H1 (cell line): ENCODE data around the gene KCNQ1. TPM values are rescaled to one million over a fixed set of nuclear protein-coding genes. Genes with fewer than 3 reads are reported as not detected.

Experiments used
- CTCF ChIA-PET: fragments of 300-600 bp; sonication (Branson Sonifier 250); formaldehyde crosslinking; loops from one replicate; lab custom pipeline; 2021; ENCODE audit not compliant: partially characterized antibody; lab: Charles Lee
- POLR2A ChIA-PET: fragments of 300-600 bp; sonication (Branson Sonifier 250); formaldehyde crosslinking; loops from one replicate; lab custom pipeline; 2021; ENCODE audit warnings: inconsistent platforms; ENCODE audit not compliant: partially characterized antibody; lab: Charles Lee
- DNase-seq, 2 experiments: peaks; one replicate each; pipeline versions ENCODE4 v3.0.0 to v3.0.0-alpha.2; 2010 to 2022; ENCODE audit warnings: low spot score in 2 of 2, low read depth in 1 of 2, mixed read lengths in 1 of 2
- FAIRE-seq: peaks from 2 replicates; lab custom pipeline; 2011; peaks lifted over from hg19 to GRCh38; lab: Jason Lieb, UNC
- H2AFZ ChIP-seq: 2 replicates; pipeline ENCODE4 v1.8.1; 2012; ENCODE audit warnings: low read length, inconsistent platforms
- H2AK5ac ChIP-seq: 2 replicates; pipeline ENCODE4 v1.6.1; 2013; ENCODE audit warnings: low read depth, low read length
- H2BK120ac ChIP-seq: replicated peaks from 2 replicates; pipeline ENCODE3; 2013; ENCODE audit warnings: low read depth, low read length, inconsistent platforms
- H2BK12ac ChIP-seq: 2 replicates; pipeline ENCODE4 v1.6.1; 2013; ENCODE audit warnings: low read depth, low read length
- H2BK15ac ChIP-seq: 2 replicates; pipeline ENCODE4 v1.6.1; 2013; ENCODE audit warnings: low read length
- H2BK20ac ChIP-seq: 2 replicates; pipeline ENCODE4 v1.6.1; 2013; ENCODE audit warnings: low read length
- H2BK5ac ChIP-seq: 2 replicates; pipeline ENCODE4 v1.6.1; 2013; ENCODE audit warnings: low read depth, low read length
- H3K14ac ChIP-seq: 2 replicates; pipeline ENCODE4 v1.6.1; 2013; ENCODE audit warnings: inconsistent platforms; ENCODE audit not compliant: insufficient read length
- H3K18ac ChIP-seq: 2 replicates; pipeline ENCODE4 v1.6.1; 2013; ENCODE audit warnings: low read length; ENCODE audit errors: extremely low read depth
- H3K23ac ChIP-seq: 2 replicates; pipeline ENCODE4 v1.6.1; 2013; ENCODE audit warnings: inconsistent platforms; ENCODE audit not compliant: insufficient read length
- H3K23me2 ChIP-seq: 2 replicates; pipeline ENCODE4 v1.6.1; 2013; ENCODE audit warnings: low read depth, low read length
- H3K27ac ChIP-seq: 2 replicates; pipeline ENCODE4 v1.6.1; 2011; ENCODE audit warnings: low read depth, low read length, inconsistent platforms
- H3K27me3 ChIP-seq, 4 experiments: replicated peaks in 1 of 4; 1 replicate in 1 of 4; 2 replicates in 3 of 4; pipeline versions ENCODE4 v1.6.1 to v1.8.1; 2011 to 2013; ENCODE audit warnings: low read length in 3 of 4, mild to moderate bottlenecking in 3 of 4, inconsistent platforms in 2 of 4, mixed read lengths in 2 of 4, moderate library complexity in 1 of 4; ENCODE audit not compliant: control insufficient read depth in 3 of 4, insufficient read depth in 3 of 4; ENCODE audit errors: extremely low read depth in 1 of 4
- H3K36me3 ChIP-seq, 4 experiments: 2 replicates each; pipeline versions ENCODE4 v1.6.1 to v1.8.1; 2011 to 2013; ENCODE audit warnings: mild to moderate bottlenecking in 4 of 4, low read length in 3 of 4, moderate library complexity in 2 of 4, control low read depth in 1 of 4, inconsistent platforms in 1 of 4; ENCODE audit not compliant: insufficient read depth in 4 of 4, control insufficient read depth in 2 of 4
- H3K4ac ChIP-seq: replicated peaks from 2 replicates; pipeline ENCODE3; 2013; ENCODE audit warnings: low read length, low read depth, mixed read lengths, inconsistent platforms; ENCODE audit not compliant: insufficient read length
- H3K4me1 ChIP-seq, 4 experiments: replicated peaks in 1 of 4; 1 replicate in 1 of 4; 2 replicates in 3 of 4; pipeline versions ENCODE4 v1.6.1 to v1.8.1; 2011 to 2013; ENCODE audit warnings: low read length in 3 of 4, inconsistent platforms in 2 of 4, mixed read lengths in 1 of 4; ENCODE audit not compliant: insufficient read depth in 4 of 4, control insufficient read depth in 3 of 4
- H3K4me2 ChIP-seq, 2 experiments: 2 replicates each; pipeline versions ENCODE4 v1.6.1 to v1.8.1; 2011 to 2013; ENCODE audit warnings: low read depth in 2 of 2, low read length in 2 of 2, control low read depth in 1 of 2, inconsistent platforms in 1 of 2, mild to moderate bottlenecking in 1 of 2; ENCODE audit not compliant: insufficient read depth in 1 of 2
- H3K4me3 ChIP-seq, 4 experiments: fragments of 200-600, 300-600 bp in 1 of 4; sonication (generic), shearing (Covaris generic), sonication (Bioruptor Twin) in 1 of 4; 2 replicates each; pipeline versions ENCODE4 v1.5.1 to v1.8.1; 2011 to 2016; ENCODE audit warnings: low read length in 4 of 4, low read depth in 3 of 4, control low read depth in 2 of 4, inconsistent platforms in 2 of 4, mild to moderate bottlenecking in 2 of 4, mixed read lengths in 1 of 4, moderate library complexity in 1 of 4; ENCODE audit not compliant: insufficient read depth in 2 of 4; ENCODE audit errors: extremely low read depth in 1 of 4
- H3K56ac ChIP-seq: replicated peaks from 2 replicates; pipeline ENCODE3; 2013; ENCODE audit warnings: low read depth, mild to moderate bottlenecking, mixed read lengths, low read length, inconsistent platforms; ENCODE audit not compliant: insufficient read length
- H3K79me1 ChIP-seq: 2 replicates; pipeline ENCODE4 v1.6.1; 2013; ENCODE audit warnings: low read depth, low read length, control low read depth
- H3K79me2 ChIP-seq, 2 experiments: 2 replicates each; pipeline versions ENCODE4 v1.6.1 to v1.8.1; 2012 to 2013; ENCODE audit warnings: low read length in 2 of 2, mild to moderate bottlenecking in 2 of 2, inconsistent platforms in 1 of 2; ENCODE audit not compliant: insufficient read depth in 2 of 2, control insufficient read depth in 1 of 2
- H3K9ac ChIP-seq, 4 experiments: replicated peaks in 1 of 4; 1 replicate in 1 of 4; 2 replicates in 3 of 4; pipeline versions ENCODE4 v1.6.1 to v1.8.1; 2011 to 2013; ENCODE audit warnings: low read depth in 3 of 4, low read length in 3 of 4, control low read depth in 2 of 4, mild to moderate bottlenecking in 2 of 4, moderate library complexity in 2 of 4, inconsistent platforms in 1 of 4; ENCODE audit errors: extremely low read depth in 1 of 4
- H3K9me3 ChIP-seq, 2 experiments: 2 replicates each; pipeline versions ENCODE4 v1.6.1 to v1.8.1; 2012 to 2013; ENCODE audit warnings: mild to moderate bottlenecking in 2 of 2, moderate library complexity in 2 of 2, control low read depth in 1 of 2, inconsistent platforms in 1 of 2, low read depth in 1 of 2, low read length in 1 of 2, mixed read lengths in 1 of 2; ENCODE audit not compliant: insufficient read depth in 2 of 2
- H4K20me1 ChIP-seq, 2 experiments: replicated peaks in 1 of 2; 2 replicates each; pipeline versions ENCODE3 to v1.8.1; 2011 to 2013; ENCODE audit warnings: inconsistent platforms in 2 of 2, low read length in 2 of 2, mild to moderate bottlenecking in 1 of 2; ENCODE audit not compliant: insufficient read depth in 2 of 2, control insufficient read depth in 1 of 2
- H4K5ac ChIP-seq: 2 replicates; pipeline ENCODE4 v1.6.1; 2013; ENCODE audit warnings: low read length, low read depth, mixed read lengths, inconsistent platforms; ENCODE audit not compliant: insufficient read length
- H4K8ac ChIP-seq: 2 replicates; pipeline ENCODE4 v1.8.0; 2013; ENCODE audit warnings: mild to moderate bottlenecking, moderate library complexity, low read length, inconsistent platforms; ENCODE audit not compliant: insufficient read depth; ENCODE audit errors: extremely low read depth
- H4K91ac ChIP-seq: replicated peaks from 2 replicates; pipeline ENCODE3; 2013; ENCODE audit warnings: low read length, mixed read lengths, inconsistent platforms; ENCODE audit not compliant: insufficient read length
- BCL11A ChIP-seq, 2 experiments: IDR thresholded peaks; one replicate each; pipeline ENCODE4 v1.6.1; 2011; ENCODE audit warnings: low read depth in 2 of 2, low read length in 2 of 2, mild to moderate bottlenecking in 2 of 2
- CBX5 ChIP-seq: fragments of 300-800, 300-1000 bp; sonication (generic); IDR thresholded peaks from 2 replicates; pipeline ENCODE4 v1.7.1; 2016; ENCODE audit warnings: antibody characterized with exemption, low read length, low read depth
- CHD2 ChIP-seq: IDR thresholded peaks from 2 replicates; pipeline ENCODE4 v1.6.1; 2012; ENCODE audit warnings: low read length, improper control_type of control experiment
- GTF2F1 ChIP-seq: IDR thresholded peaks from 2 replicates; pipeline ENCODE4 v1.6.1; 2012; ENCODE audit warnings: low read depth, low read length, improper control_type of control experiment, borderline replicate concordance
- KDM1A ChIP-seq: fragments of 200-600, 300-600 bp; sonication (generic); IDR thresholded peaks from 2 replicates; pipeline ENCODE4 v1.7.1; 2016; ENCODE audit warnings: mild to moderate bottlenecking, low read length, borderline replicate concordance
- SIRT6 ChIP-seq: IDR thresholded peaks from one replicate; pipeline ENCODE4 v1.7.1; 2012; ENCODE audit warnings: low read length, inconsistent platforms
- SP4 ChIP-seq: IDR thresholded peaks from 2 replicates; pipeline ENCODE4 v1.6.1; 2012; ENCODE audit warnings: low read length, inconsistent platforms
- TAF7 ChIP-seq: optimal IDR thresholded peaks from 2 replicates; pipeline ENCODE3; 2011; ENCODE audit warnings: low read depth, mild to moderate bottlenecking, inconsistent platforms, low read length, moderate library complexity, borderline replicate concordance
- WGBS, 2 experiments: shearing (Covaris generic) in 1 of 2; methylation state at CpG; one replicate each; pipeline versions ENCODE4 v1.1.6 to v1.1.7; 2013 to 2015; ENCODE audit warnings: low lambda C conversion rate in 2 of 2, mixed read lengths in 2 of 2, inconsistent platforms in 1 of 2, low coverage in 1 of 2, missing lambda C conversion rate in 1 of 2; ENCODE audit not compliant: insufficient replicate concordance in 2 of 2, insufficient coverage in 1 of 2, insufficient read length in 1 of 2; ENCODE audit errors: extremely low coverage in 1 of 2, missing lambda C conversion rate in 1 of 2; 5-methylcytosine and 5-hydroxymethylcytosine counted together
- polyA plus RNA-seq, 7 experiments: library from polyadenylated mRNA; depleted of rRNA in 3 of 7; stranded (reverse) in 5 of 7; unstranded in 2 of 7; fragments of >200 nt in 5 of 7; fragments of 200-250 nt in 2 of 7; gene quantifications; 1 replicate in 5 of 7; 2 replicates in 1 of 7; 4 replicates in 1 of 7; pipeline versions ENCODE4 v1.2.1 to v1.2.3, GENCODE V29; 2011 to 2013; ENCODE audit warnings: missing spikeins in 2 of 7, mixed read lengths in 2 of 7
- total RNA-seq: library from RNA; stranded (reverse); fragmentation: NEBNext Ultra II Directional; extraction: Animal tissue kit (Norgen Biotek cat#: 25700); gene quantifications from 2 replicates; pipeline ENCODE4 v1.2.1, GENCODE V29; 2021
- TF ChIP-seq, protein P1 (sequence below), 3 experiments: IDR thresholded peaks; 1 replicate in 2 of 3; 2 replicates in 1 of 3; pipeline versions ENCODE4 v1.5.1 to v1.6.1; 2011; ENCODE audit warnings: low read length in 3 of 3, mild to moderate bottlenecking in 3 of 3, inconsistent platforms in 2 of 3, low read depth in 1 of 3, moderate library complexity in 1 of 3; ENCODE audit not compliant: insufficient read depth in 1 of 3; ENCODE audit errors: control extremely low read depth in 1 of 3
- TF ChIP-seq, protein P2 (sequence below): IDR thresholded peaks from 2 replicates; pipeline ENCODE4 v1.6.1; 2011; ENCODE audit warnings: low read depth, mild to moderate bottlenecking, low read length; ENCODE audit not compliant: insufficient read depth

KCNQ1 gene
- total and polyA plus RNA-seq, 2 of the 8 experiments (the other 6 are each of a cell fraction or from before 2014, with no cell fraction given): 1.9 to 2.0 TPM

DNA sequence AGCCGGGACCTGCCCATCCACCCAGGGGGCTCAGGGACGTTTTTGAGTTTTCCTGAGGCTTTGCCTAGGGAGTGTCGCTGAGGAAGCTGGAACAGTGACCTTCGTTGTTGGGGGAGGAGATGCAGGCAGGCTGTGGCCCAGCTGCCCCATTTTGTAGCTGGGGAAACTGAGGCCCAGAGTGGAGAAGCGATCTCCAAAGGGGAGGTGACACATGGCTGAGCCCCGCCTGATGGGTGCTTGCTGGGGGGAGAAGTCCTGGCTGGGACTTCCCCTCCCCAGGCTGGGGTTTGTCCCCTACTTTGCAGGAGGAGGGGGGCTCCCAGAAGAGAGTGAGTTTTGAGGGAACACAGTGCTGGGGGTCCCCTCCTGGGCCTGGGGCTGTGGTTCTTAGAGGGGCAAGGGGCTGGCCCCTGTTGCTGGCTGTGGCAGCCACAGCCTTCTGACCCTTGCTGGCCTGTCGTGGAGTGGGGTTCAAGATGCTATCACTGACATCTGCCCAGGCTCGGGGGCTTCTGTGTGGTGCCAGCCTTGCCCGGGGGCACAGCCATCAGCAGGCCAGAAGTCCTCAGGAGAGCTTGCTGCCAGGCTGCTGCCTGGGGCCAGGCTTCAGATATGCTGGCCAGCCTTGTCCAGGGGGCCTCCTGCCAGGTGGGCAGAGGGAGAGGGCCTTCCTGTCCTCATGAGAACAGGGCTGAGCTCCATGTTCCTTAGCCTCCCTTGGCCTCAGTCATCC lies 21.4 kb downstream of the KCNQ1 start:
- no peak overlapping the region for H2BK120ac ChIP-seq
- H3K23me2 ChIP-seq: no peaks in the 10 kb centered on the region
- no peaks in the 10 kb centered on the region for H3K36me3 ChIP-seq
- H2AK5ac ChIP-seq: no peak overlapping the region
- no peak overlapping the region for H2BK15ac ChIP-seq
- H3K27me3 ChIP-seq: peaks cover 0 to 31% (median 12%) of the 10 kb centered on the region in 4 experiments; a peak in 5 of 7 replicates
- H2BK20ac ChIP-seq: no peak overlapping the region
- no peak overlapping the region for H3K56ac ChIP-seq
- 91% methylated on average over 6 of the region's 9 CpGs; no CpG with 5 or more reads in 1 of the 2 experiments for WGBS, 2 experiments
- ChIA-PET POLR2A (no interaction called here), CTCF (interaction anchor here (1.0 to 2.9 kb wide), 4 partner anchors 18 to 67 kb away, joined by 3 to 14 read pairs (median 4); partner anchors contain the start of gene KCNQ1)
- H4K5ac ChIP-seq: no peak overlapping the region
- FAIRE-seq (no peak), DNase-seq (no peak)
- no peak overlapping the region for H3K4me3 ChIP-seq
- H4K91ac ChIP-seq: no peak overlapping the region
- no peak overlapping the region for H3K9ac ChIP-seq
- H2AFZ ChIP-seq: no peak overlapping the region
- no peak overlapping the region for H2BK5ac ChIP-seq
- no peak overlapping the region for H3K14ac ChIP-seq
- H3K4ac ChIP-seq: no peak overlapping the region
- H4K8ac ChIP-seq: no peak overlapping the region; the same call in 1 of the 2 replicates
- H3K27ac ChIP-seq: no peak overlapping the region
- H3K18ac ChIP-seq: no peak overlapping the region
- no peak overlapping the region for H3K4me2 ChIP-seq
- H3K79me2 ChIP-seq: no peaks in the 10 kb centered on the region
- H3K79me1 ChIP-seq: no peaks in the 10 kb centered on the region
- peaks cover 0 to 2% of the 10 kb centered on the region in 2 experiments for H4K20me1 ChIP-seq
- no peak overlapping the region for H3K23ac ChIP-seq
- no peaks in the 10 kb centered on the region for H3K9me3 ChIP-seq
- H2BK12ac ChIP-seq: no peak overlapping the region
- no peaks in the 10 kb centered on the region for H3K4me1 ChIP-seq
- no peak for TF ChIP-seq GTF2F1
- TF ChIP-seq, protein P1, sequence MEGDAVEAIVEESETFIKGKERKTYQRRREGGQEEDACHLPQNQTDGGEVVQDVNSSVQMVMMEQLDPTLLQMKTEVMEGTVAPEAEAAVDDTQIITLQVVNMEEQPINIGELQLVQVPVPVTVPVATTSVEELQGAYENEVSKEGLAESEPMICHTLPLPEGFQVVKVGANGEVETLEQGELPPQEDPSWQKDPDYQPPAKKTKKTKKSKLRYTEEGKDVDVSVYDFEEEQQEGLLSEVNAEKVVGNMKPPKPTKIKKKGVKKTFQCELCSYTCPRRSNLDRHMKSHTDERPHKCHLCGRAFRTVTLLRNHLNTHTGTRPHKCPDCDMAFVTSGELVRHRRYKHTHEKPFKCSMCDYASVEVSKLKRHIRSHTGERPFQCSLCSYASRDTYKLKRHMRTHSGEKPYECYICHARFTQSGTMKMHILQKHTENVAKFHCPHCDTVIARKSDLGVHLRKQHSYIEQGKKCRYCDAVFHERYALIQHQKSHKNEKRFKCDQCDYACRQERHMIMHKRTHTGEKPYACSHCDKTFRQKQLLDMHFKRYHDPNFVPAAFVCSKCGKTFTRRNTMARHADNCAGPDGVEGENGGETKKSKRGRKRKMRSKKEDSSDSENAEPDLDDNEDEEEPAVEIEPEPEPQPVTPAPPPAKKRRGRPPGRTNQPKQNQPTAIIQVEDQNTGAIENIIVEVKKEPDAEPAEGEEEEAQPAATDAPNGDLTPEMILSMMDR (IDR thresholded peaks at IDR 0.05; ENCODE audit: control extremely low read depth in 1 of 3, insufficient read depth in 1 of 3, low read depth in 1 of 3, low read length in 3 of 3): no peak
- TF ChIP-seq TAF7: no peak
- TF ChIP-seq CHD2: no peak
- no peak for TF ChIP-seq SIRT6
- no peak for TF ChIP-seq SP4
- no peak for TF ChIP-seq KDM1A
- TF ChIP-seq, protein P2, sequence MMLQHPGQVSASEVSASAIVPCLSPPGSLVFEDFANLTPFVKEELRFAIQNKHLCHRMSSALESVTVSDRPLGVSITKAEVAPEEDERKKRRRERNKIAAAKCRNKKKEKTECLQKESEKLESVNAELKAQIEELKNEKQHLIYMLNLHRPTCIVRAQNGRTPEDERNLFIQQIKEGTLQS: no peak
- TF ChIP-seq BCL11A (IDR thresholded peaks at IDR 0.05; ENCODE audit: low read depth in 2 of 2, low read length in 2 of 2): no peak
- TF ChIP-seq CBX5: no peak
